22Rv1 (cell line): ENCODE data around the gene TBC1D2B.

Experiments used
- ZFX ChIP-seq: fragments of 450-650 bp; IDR thresholded peaks from 2 replicates; pipeline ENCODE4 v1.6.1; 2017; ENCODE audit warnings: antibody characterized with exemption, borderline replicate concordance
- TF ChIP-seq, protein P1 (sequence below): fragments of 450-650 bp; IDR thresholded peaks from 2 replicates; pipeline ENCODE4 v1.5.1; 2017; ENCODE audit warnings: mild to moderate bottlenecking

DNA sequence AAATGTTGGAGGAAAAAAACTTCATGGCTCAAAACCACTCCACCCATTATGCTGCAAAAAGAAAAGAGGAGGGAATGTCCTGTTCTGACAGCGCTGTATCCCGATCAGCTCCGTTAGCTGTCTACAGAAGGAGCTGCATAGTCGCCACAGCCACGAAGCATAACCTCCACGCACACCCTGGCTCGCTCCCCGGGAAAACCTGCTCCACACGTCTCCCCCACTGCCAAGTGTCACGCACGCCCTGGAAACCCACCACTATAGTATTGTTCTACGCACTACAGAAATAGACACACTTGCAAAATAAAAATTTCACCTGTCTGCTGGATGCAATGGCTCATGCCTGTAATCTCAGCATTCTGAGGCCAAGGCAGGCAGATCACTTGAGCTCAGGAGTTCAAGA is 55.8 kb downstream of the TBC1D2B start:
- TF ChIP-seq, protein P1, sequence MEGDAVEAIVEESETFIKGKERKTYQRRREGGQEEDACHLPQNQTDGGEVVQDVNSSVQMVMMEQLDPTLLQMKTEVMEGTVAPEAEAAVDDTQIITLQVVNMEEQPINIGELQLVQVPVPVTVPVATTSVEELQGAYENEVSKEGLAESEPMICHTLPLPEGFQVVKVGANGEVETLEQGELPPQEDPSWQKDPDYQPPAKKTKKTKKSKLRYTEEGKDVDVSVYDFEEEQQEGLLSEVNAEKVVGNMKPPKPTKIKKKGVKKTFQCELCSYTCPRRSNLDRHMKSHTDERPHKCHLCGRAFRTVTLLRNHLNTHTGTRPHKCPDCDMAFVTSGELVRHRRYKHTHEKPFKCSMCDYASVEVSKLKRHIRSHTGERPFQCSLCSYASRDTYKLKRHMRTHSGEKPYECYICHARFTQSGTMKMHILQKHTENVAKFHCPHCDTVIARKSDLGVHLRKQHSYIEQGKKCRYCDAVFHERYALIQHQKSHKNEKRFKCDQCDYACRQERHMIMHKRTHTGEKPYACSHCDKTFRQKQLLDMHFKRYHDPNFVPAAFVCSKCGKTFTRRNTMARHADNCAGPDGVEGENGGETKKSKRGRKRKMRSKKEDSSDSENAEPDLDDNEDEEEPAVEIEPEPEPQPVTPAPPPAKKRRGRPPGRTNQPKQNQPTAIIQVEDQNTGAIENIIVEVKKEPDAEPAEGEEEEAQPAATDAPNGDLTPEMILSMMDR: no peak
- TF ChIP-seq ZFX: no peak
